ENCODE data around the gene ERBB4.

Gene ERBB4

DNA sequence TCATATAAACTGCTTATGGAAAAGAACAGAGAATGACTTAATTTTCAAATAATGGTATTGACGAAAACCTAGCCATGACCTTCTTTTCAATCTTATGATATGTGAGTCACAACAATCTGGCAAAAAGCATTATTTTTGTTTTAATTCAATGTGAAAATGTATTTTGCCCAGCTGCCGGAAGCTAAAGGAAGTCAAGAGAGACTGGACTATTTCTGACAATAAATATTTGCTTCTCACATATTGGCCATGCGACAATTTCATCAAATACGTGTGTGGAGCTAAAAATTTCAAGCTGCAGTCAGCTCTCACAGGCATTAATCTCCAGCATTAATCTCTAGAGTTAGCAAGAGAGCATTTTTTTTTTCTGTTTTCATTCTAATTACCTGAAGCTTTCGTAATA is 1101.2 kb downstream of the ERBB4 start:
- DNase-seq = no peak

DNA sequence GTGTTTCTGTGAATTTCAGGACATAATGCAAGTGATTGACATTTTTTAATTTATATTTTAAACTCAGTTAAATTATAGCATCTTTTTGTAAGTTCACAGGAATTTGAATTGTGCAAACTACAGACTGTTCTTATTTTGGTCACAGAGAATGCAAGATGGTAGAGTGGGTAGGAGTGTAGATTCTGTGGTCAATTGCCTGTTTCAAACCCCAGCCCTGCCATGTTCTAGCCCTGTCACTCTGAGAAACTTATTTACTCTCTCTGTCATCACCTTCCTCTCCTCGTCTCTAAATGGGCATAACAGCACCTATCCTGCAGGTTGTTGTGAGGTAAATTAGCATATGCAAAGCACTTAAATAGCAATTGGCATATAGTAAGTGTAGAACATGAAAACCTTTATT is 1102.4 kb downstream of the ERBB4 start:
- DNase-seq = no peak

DNA sequence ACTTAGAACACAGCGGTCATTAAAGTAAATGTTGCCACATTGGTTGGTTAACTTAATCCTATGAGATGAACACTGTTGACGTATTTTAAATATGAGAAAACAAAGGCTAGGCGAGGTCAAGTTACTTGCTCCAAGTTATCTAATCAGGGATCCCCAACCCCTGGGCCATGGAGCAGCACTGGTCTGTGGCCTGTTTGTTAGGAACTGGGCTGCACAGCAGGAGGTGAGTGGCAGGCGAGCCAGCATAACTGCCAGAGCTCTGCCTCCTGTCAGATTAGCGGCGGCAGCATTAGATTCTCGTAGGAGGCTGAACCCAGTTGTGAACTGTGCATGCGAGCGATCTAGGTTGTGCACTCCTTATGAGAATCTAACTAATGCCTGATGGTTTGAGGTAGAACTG is 1103.3 kb downstream of the ERBB4 start:
- DNase-seq = no peak

DNA sequence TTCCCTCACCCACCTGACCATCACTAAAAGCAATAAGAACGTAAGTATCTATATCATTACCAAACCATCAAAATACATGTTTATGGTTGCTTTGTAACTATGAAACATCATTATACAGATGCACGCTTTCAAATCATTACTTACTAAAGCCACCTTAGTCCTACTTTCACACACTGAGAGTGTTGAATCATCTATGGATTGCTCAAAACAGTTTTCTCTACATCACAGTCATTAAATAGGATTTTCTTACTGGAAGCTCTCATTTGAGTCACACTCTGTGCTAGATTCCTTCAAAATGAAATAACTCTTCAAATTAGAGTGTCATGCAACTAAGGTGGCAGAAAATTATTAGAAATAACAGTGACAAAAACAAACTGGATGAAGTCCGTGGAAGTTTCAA is 1103.8 kb downstream of the ERBB4 start:
- DNase-seq = no peak

DNA sequence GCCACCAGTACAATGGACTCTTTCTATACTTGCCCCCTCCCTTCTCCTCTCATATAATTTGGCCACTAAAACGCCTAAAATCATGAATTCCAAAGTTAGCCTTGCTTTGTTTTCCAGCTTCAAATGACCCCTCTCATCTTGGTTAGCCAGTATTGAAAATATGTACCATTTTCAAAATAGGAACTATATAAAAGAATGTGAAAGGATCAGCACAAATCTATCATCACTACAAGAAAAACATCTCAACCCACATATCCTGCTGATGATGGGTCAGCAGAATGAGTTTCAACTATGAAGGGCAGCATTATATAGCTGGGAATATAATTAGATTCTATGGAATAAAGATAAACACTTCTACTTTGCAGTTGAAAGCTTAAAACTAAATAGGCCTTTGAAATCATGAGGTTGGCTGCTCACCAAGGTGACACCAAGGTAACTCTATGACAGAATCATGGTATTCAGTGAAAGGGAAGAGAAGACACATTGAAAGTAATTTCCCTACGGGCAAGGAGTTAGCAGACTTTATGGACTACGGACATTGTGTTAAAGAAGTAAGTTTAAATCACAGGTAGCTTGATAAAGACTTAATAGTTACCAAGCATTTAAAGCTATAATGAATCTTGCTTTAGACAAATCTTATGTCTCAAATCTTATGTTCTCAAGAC is 1109.2 kb downstream of the ERBB4 start:
- DNase-seq = no peak

DNA sequence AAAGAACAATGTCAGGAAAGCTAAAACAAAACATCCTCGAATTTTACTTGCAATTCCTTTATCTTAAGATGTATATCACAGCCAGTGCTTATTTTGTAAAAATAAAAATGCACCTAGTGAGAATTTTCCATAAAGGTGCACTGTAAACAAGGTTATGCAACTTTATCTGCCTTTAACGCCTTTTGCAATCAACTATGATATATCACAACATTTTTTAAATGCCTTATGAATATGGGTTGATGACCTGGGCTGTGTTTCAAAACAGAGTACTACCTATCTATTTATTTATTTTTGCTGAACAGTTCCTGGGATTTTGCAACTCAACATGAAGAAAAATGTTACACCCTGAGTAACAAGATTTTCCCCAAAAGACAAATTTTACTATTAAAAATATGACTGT is 1112.4 kb downstream of the ERBB4 start:
- no peak for DNase-seq

DNA sequence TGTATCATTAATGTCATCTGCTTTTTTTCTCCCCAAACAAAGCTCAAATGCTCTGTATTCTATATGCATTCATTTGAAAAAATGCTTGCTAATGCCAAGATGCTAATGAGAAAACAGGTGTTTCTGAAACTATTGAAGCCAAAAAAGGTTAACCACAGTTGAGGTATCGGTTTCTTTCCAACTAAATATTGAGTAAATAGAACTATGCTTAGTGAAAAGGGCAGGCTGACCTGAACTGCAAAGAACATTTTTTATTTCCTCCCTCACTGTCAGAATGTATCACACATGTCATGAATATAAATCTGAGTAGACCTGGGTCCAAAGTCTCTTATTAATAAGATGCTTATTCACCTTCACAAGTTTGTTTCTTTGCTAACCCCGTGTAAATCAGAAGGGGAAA is 1115.6 kb downstream of the ERBB4 start:
- no peak for DNase-seq

DNA sequence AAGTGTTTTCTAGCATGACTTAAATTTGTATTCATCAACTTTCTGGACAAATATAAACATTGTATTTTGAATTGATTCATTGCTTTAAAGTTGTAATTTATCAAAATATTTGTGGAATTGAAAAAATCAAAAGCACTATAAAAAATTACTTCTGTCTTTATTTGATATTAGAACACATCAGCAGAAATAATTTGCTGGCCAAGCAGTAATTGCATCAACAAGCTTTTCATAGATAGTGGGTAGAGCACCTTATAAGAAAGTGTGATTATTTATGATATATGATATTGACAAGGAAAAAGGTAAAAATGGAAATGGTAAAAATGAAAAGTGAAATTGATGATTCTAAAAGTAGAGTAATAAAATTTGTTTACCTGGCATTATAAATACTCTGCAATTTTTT is 1121.1 kb downstream of the ERBB4 start:
- DNase-seq = no peak

DNA sequence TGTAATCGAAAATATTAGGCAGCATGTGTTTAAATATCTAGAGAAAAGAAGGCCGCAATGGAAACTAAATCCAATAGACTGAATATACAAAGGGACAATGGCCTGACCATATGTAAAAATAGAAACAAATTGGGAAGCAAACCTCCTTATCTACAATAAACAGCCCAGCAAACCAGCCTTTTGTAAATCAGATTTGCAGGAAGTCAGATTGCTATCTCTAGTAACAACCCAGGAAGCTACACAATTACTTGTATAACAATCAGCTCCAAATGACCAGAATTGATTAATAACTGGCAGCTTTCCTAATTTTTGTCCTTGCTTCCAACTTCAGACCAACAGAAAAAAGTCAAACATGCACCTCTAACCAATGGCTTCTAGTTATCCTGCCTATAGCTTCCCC is 1122.2 kb downstream of the ERBB4 start:
- DNase-seq = no peak

DNA sequence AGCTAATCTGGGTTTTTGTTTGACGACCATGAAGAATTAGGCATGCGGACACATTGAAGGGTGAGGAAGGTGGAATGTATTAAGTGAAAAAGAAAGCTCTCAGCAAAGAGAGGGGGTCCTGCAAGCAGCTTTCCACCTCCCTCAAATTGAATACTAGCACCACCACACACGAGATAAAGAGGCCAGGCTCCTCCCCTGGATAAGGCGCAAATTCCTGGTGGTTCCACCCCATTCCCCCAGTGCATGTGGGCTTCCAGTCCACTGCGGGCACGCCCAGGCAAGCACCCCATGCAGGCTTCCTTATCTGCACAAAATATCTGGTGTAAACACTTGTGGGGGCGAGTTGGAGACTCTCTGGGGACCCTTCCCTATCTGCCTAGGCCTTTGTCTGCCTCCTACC is 1124.9 kb downstream of the ERBB4 start:
- DNase-seq = no peak

DNA sequence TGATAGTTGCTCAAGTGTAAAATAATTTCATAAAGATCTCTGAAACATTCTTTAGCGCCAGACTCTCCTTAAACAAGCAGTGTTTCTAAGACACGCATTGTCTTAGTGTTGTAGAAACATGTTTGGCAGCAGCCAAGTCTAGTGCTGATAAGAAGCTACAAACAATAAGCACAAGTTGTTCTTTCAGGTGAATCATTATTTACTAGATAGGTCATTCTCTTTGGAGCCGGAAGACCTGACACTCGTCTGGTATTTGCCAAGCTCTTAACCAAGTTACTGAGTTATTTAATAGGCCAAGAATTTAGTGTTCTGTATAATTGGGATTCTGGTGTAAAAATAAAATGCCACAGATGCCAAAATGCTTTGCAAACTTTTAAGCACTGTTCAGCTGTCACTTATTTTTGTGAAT is 1130.1 kb downstream of the ERBB4 start:
- no peak for DNase-seq

DNA sequence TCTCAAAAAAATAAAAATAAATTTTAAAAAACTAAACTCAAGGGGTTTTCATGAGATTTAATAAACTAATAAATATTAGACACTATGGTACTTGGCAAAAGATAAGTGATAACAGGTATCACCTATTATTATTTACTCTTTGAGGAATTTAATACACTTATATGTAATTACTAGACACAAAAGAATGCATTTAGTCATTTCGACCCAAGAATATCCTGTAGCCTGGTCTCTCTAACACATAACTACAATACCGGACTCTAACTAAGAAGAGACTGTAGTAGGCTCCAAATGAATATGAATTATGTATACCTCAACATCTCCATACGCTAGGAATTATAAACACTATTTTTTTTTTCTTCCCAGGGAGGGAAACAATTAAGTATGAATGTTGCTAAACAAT is 1131.5 kb downstream of the ERBB4 start:
- DNase-seq = no peak

DNA sequence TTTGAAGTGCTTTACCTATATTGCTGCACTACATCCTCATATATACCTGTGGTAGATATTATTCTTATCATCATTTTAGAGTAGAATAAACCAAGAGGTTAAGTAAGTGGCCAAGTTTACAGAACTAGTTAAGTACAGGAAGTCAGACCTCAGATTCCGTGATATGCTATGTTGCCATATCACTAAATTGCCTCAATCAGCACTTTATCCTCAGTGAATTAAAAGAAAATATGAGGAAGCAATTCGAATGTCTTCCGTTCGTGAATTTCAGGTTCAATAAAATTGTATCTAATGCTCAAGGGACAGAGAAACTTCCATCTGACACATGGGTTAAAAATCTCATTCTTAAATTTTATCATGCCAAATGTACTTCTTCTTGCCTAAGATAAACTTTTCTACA is 1133.6 kb downstream of the ERBB4 start:
- no peak for DNase-seq

DNA sequence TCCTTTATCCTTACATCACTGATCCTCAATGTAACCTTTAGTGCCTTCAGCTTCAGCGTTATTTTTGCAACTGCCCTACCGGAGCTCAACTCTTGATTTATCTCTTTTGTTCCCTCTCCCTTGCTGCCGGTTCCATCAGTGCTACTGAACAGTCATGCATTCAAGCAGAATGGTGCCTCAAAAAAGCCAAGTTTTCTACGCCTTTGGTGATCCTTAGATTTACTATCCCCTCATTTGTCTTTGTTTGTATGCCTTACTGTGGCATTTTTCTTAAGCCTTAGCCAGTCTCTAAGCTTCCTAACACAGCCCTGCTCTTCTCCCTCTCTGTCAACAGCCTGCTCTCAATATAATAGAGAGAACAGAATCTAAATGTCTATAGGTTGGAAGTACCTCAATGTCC is 1134.5 kb downstream of the ERBB4 start:
- no peak for DNase-seq

DNA sequence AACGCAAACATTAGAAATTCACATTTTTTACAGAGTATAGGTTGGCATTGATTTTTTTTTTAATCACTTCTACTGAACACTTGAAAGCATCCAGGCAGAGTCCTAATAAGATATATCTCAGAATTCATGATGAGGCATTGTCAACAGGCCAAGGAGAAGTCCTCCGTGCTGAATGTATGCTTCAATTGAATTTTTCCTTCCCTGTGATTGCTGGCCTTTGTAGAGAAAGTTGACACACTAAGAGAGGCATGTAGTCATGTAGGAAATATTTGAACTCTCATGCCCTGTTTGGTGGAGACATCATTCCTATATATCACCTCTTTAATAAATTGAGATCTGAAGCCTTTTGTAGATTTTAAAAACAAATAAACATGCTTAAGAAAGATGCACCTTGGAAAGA is 1137.3 kb downstream of the ERBB4 start:
- no peak for DNase-seq

DNA sequence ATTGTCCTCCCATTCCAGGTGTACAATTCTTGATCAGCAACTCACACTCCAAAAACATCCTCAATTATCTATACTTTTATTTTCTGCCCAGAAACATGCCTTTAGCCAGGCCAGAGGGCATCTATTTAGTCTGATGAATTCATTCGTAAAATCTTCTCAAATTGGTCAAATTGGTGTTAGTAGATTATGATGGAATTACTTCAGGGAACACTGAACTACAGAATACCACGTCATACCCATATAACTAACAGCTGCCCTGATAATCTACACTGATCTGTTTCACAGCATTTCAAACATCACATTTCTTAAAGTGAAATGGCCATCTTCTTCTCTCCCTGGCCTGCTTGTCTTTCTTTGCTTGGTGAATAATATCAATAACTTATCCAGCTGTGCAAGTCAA is 1140.8 kb downstream of the ERBB4 start:
- DNase-seq = no peak

DNA sequence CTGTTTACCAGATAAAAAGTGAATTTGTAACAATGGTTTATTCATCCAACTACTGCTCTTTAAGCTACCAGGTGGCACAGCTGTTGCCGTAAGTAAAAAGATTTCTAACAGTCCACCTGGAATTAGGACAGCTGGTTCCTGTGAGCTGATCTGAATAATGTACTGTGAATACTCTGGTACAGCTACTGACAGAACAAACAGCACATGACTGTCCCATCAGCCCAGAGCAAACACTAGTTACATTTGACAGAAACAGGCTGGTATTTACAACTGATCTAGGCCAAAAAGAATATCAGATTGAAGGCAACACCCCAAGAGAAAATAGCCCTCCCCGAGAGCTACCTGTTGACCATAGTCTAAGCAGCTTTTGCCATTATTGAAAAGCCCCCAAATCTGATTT is 1141.8 kb downstream of the ERBB4 start:
- no peak for DNase-seq

DNA sequence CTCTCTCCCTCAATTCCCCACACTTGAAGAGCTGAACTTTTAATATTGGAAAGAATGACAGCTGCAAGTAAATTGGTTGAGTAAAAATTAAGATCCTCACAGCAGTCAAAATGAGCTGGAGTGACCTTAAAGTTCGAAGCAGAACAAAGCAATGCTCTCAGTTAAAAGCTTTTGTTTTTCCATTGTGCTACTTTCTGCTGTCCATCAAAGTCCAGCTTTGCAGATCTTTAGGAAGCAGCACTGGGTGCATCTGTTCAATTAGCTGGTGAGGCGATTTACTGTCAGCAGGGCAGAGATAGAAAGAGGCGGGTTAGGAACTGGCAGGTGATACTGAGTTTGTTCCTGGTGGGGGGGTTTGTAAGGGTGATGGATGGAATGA is 1147.4 kb downstream of the ERBB4 start:
- DNase-seq = no peak

DNA sequence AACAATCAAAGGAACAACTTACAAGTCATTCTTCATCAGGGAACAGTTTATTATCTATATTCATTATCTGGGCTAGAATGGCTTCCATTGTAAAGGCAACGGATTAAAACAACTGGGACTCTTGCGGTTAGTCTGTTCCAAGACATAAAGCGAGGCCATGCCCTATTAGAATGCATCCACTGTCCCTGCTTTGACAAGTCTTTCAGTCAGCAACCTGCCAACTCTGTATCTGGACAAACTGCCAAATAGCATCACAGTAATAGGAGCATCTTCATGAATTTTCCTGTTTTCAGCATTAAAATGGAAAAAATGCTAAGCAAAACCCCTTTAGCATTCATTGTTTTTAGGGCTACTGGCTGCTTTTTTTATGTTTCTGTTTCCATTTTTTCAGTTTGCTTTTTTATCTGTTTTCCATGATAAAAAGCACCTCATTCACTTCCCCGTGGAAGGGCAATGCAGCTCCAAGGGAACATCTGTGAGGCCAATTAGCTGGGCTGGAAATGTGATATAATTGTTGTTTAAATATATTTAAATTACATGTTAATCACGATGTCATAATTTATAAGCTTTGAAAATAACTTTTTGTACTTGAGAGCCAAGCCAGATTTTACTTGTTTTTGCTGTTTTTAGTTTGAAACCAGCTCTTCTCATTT is 1147.9 kb downstream of the ERBB4 start:
- DNase-seq = no peak

DNA sequence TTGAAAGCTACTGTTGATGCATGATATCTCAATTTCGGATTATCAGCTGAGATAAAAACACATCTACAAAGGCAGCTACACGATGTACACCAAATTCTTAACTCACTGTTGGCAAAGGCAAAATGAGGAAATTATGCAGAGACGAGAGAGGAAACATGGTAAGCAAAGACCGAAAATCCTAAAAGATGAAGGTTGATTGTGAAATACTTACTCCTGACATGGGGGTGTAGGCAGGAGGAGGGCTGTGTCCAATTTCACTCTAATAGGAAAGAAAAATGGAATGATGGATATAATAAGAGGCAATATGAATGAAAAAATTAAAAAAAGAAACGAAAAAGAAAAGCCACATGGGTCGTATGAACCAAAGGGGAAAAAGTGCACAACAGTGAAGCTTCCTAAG is 1150.9 kb downstream of the ERBB4 start:
- no peak for DNase-seq

DNA sequence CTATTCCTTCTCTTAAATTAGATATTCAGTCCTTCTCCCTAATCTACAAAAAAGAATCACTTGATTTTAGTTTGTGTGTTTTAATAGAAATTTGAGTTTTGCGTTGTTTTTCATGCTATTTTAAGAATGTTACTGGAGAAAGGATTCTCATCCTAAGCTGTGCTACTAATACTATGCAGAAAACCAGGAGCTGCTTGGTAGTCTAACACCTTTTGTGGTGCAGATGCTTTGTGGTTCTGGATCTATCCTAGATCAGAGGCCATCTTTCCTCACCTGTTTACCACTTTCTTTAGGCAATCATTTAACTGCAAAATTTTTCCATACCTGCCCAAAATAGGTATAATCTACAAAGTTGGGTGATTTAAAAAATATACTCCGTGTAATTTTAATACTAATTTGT is 1158.6 kb downstream of the ERBB4 start:
- no peak for DNase-seq

DNA sequence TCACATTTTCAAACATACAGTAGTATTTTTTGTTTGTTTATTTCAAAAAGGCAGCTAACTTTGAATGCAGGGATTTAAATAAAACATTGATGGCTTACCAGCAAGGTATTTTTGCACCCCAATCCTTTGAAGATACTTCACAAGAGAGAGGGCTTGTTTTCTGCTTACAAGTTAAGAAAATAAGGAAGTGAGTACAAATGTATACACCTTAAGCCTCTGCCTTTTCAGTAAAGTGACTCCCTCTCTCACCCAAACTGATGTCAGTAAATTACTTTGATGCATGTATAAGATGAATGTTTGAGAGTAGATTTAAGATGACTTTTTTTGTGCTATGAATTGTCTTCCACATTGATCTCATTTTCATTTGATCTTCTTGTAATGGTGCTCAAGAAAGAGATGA is 1162.2 kb downstream of the ERBB4 start:
- DNase-seq = no peak

DNA sequence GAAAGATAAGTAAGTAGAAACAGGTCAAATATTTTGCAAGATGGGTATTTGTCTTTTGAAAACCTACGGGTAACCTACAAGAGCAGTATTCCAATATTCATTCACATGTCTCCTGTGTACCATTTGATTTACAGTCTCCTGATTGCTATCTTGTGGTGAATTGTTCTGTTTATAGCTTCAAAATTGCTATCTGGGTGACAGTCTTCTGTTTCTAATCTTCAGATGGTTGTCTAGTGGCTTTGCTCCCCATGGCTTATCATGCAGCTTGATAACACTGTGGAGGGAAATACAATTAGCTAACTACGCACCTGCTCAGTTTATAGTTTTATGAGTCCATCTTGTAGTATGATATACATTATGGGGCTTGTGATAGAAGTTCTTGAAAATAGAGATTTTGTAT is 1165.4 kb downstream of the ERBB4 start:
- DNase-seq = no peak

DNA sequence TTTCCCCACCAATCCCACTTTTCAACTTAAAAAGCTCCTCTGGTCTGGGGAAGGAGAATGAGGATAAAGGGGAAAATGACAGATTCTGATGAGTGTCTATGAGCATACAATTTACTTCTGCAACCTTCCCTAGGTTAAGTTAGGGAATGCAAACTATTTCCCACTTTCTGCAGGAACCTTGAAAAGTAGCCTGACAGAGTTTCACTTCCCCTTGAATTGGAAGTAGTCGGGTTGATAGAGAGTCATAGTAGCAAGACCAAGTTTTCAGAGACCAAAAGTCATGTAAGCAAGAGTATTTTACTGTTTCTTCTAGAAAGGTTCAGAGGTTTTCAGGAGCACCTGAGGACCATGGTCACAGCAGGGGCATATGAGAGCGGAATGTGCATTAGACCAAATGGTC is 1167.1 kb downstream of the ERBB4 start:
- DNase-seq = no peak

DNA sequence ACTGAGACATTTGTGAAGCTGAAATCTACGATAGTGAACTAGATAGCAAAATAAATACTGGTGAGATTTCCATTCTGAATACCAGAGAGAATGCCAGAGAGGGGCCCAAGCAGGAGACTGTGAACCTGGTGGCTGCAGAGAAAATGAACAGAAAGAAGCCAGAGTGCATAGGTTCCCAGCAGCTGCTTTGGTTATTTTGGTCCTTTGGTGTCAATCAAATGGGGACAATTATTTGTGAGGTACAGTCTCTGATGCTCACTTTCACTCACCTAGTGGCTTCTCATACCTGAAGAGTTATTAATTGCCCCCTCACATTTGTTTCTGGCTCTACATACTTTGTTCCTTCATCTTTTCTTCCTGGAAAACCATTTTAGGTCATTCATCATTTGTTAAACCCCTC is 1170.1 kb downstream of the ERBB4 start:
- no peak for DNase-seq
